DND-41 (cell line): ENCODE data around the gene PHACTR1.

Experiments used
- ATAC-seq: fragments of 200-7000 bp; cut with Tn5 transposase; 3 replicates; pipeline ENCODE4 v1.9.1; 2021; ENCODE audit warnings: low read depth; ENCODE audit not compliant: insufficient read depth
- DNase-seq: peaks from one replicate; pipeline ENCODE4 v3.0.0-alpha.2; 2020
- H2AFZ ChIP-seq: 2 replicates; pipeline ENCODE4 v1.6.0; 2012; ENCODE audit warnings: low read depth, low read length
- H3K27ac ChIP-seq: 2 replicates; pipeline ENCODE4 v1.5.1; 2012; ENCODE audit warnings: low read length, inconsistent platforms
- H3K27me3 ChIP-seq: fragments of 200-600 bp; sonication (generic); 2 replicates; pipeline ENCODE4 v1.6.0; 2012; ENCODE audit warnings: low read length, mild to moderate bottlenecking, inconsistent platforms; ENCODE audit not compliant: insufficient read depth, poor library complexity
- H3K36me3 ChIP-seq: 2 replicates; pipeline ENCODE4 v1.5.1; 2012; ENCODE audit warnings: low read length, inconsistent platforms; ENCODE audit not compliant: insufficient read depth
- H3K4me1 ChIP-seq: 2 replicates; pipeline ENCODE4 v1.5.1; 2012; ENCODE audit warnings: mild to moderate bottlenecking, low read length; ENCODE audit not compliant: insufficient read depth
- H3K4me2 ChIP-seq: 2 replicates; pipeline ENCODE4 v1.6.0; 2012; ENCODE audit warnings: mild to moderate bottlenecking, moderate library complexity, low read length, inconsistent platforms; ENCODE audit not compliant: insufficient read depth
- H3K4me3 ChIP-seq, 2 experiments: fragments of 200-600 bp in 1 of 2; shearing (Covaris generic) in 1 of 2; 2 replicates each; pipeline ENCODE4 v1.5.1; 2012 to 2016; ENCODE audit warnings: inconsistent platforms in 2 of 2, low read length in 2 of 2, mild to moderate bottlenecking in 2 of 2, low read depth in 1 of 2, moderate library complexity in 1 of 2
- H3K79me2 ChIP-seq: 2 replicates; pipeline ENCODE4 v1.6.0; 2012; ENCODE audit warnings: low read length, inconsistent platforms; ENCODE audit not compliant: insufficient read depth
- H3K9ac ChIP-seq: 2 replicates; pipeline ENCODE4 v1.6.0; 2012; ENCODE audit warnings: low read depth, mild to moderate bottlenecking, inconsistent platforms, low read length, moderate library complexity
- H3K9me3 ChIP-seq: 2 replicates; pipeline ENCODE4 v1.5.1; 2012; ENCODE audit warnings: low read length, moderate library complexity, mild to moderate bottlenecking, inconsistent platforms; ENCODE audit not compliant: insufficient read depth, severe bottlenecking
- H4K20me1 ChIP-seq: 2 replicates; pipeline ENCODE4 v1.6.0; 2012; ENCODE audit warnings: low read length; ENCODE audit not compliant: insufficient read depth
- CTCF ChIP-seq: IDR thresholded peaks from 2 replicates; pipeline ENCODE4 v1.5.1; 2012; ENCODE audit warnings: borderline replicate concordance, low read length, moderate library complexity, mild to moderate bottlenecking; ENCODE audit not compliant: poor library complexity, severe bottlenecking; ENCODE audit errors: extremely low read depth
- EZH2 ChIP-seq: IDR thresholded peaks from 3 replicates; pipeline ENCODE4 v1.6.1; 2012; ENCODE audit warnings: borderline replicate concordance, low read depth, mild to moderate bottlenecking, moderate library complexity, low read length, inconsistent platforms; ENCODE audit not compliant: severe bottlenecking

PHACTR1 gene

GRCh38 chr6:13183415-13184088 lies 467.0 kb downstream of the PHACTR1 start:
- DNase-seq (no peak), ATAC-seq (no peak)
- no peaks in the 10 kb centered on the region for H3K4me1 ChIP-seq
- no peaks in the 10 kb centered on the region for H3K79me2 ChIP-seq
- H3K36me3 ChIP-seq = no peaks in the 10 kb centered on the region
- TF ChIP-seq CTCF (no peak), EZH2 (no peak)
- no peak overlapping the region for H3K9ac ChIP-seq
- H3K9me3 ChIP-seq = no peaks in the 10 kb centered on the region
- peaks cover under 1% of the 10 kb centered on the region for H3K27me3 ChIP-seq
- H2AFZ ChIP-seq = no peak overlapping the region
- H4K20me1 ChIP-seq = no peaks in the 10 kb centered on the region
- H3K4me3 ChIP-seq = no peak overlapping the region
- H3K4me2 ChIP-seq = no peak overlapping the region
- no peak overlapping the region for H3K27ac ChIP-seq

DNA sequence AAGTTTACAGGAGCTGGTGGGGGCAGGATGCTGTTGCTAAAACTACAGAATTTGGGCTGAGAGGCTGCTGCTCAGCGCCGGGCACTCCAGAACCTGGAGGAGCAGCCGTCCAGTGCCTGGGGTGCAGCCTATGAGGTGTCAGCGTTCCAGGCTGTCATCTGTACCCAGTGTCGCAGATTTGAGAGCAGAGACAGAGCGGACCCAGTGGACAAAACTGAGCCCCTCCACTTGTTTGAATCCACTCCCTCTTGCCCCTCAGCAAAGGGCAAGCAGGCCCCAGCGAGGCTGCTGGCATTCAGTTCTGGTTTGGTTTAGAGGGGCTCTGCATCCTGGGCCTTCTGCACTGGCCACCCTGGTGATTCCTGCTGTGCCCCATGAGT lies 467.5 kb downstream of the PHACTR1 start:
- Histone ChIP-seq H4K20me1 (no peaks in the 10 kb centered on the region), H3K36me3 (no peaks in the 10 kb centered on the region), H3K27ac (no peak overlapping the region), H3K27me3 (peaks cover 4% of the 10 kb centered on the region), H3K4me3 (no peak overlapping the region), H3K79me2 (no peaks in the 10 kb centered on the region), H3K4me2 (no peak overlapping the region), H3K9me3 (no peaks in the 10 kb centered on the region), H2AFZ (no peak overlapping the region), H3K9ac (no peak overlapping the region), H3K4me1 (no peaks in the 10 kb centered on the region)
- no peak for DNase-seq
- no peak for TF ChIP-seq EZH2
- no peak for TF ChIP-seq CTCF
- ATAC-seq = no peak

DNA sequence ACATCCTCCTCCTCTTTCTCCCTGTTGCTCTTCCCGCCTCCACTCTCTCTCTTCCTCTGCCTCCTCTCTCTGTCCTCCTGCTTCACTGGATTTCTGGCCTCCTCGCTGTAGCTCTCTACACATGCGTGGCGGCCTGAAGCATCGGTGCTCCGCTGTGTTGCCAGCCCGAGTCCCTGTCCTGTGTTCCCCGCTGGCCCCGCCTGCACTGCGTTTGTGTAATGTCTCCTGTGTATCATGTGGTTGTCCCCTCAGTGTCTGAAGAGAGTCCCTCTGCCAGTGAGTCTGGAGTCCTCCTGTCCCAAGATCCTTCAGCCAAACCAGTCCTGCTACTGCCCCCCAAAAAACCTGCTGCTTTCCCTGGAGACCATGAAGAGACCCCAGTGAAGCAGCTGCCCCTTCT lies 468.0 kb downstream of the PHACTR1 start:
- DNase-seq = no peak
- H4K20me1 ChIP-seq = no peaks in the 10 kb centered on the region
- no peaks in the 10 kb centered on the region for H3K79me2 ChIP-seq
- H3K4me2 ChIP-seq = no peak overlapping the region
- no peaks in the 10 kb centered on the region for H3K9me3 ChIP-seq
- H3K27ac ChIP-seq = no peak overlapping the region
- H3K4me3 ChIP-seq = no peak overlapping the region
- no peaks in the 10 kb centered on the region for H3K4me1 ChIP-seq
- no peaks in the 10 kb centered on the region for H3K36me3 ChIP-seq
- H3K9ac ChIP-seq = no peak overlapping the region
- TF ChIP-seq CTCF (no peak), EZH2 (no peak)
- peaks cover 4% of the 10 kb centered on the region for H3K27me3 ChIP-seq
- no peak for ATAC-seq
- no peak overlapping the region for H2AFZ ChIP-seq
